Hindlimb muscle (tissue), 1 donor: Measurements from ENCODE around the gene MBOAT7. TPM values are rescaled to one million over a fixed set of nuclear protein-coding genes. Genes with fewer than 3 reads are reported as not detected.
"Not testable (repeated sequence)": the region's sequence is repeated elsewhere in the genome, so short reads cannot be mapped to it uniquely, and the experiment has no call there.

Source experiments
- DNase-seq: peaks from one replicate; pipeline ENCODE4 v3.0.0-alpha.2; 2013
- polyA plus RNA-seq: library from polyadenylated mRNA; unstranded; fragments of 120-200 nt; gene quantifications from one replicate; pipeline ENCODE4 v1.2.1, GENCODE V29; 2013; ENCODE audit not compliant: insufficient read length

The MBOAT7 gene
- polyA plus RNA-seq, 1 donor, result 28.9 TPM

DNA sequence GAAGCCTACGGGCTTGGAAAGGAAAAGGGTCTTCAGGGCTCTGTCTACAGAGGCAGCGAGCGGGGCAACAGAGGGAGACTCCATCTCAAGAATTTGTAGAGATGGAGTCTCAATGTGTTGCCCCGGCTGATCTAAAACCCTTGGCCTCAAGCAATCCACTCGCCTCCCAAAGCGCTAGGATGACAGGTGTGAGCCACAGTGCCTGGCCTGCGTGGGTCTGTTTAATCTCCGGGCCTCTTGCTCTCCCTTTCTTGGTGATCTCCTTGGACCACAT is 19.3 kb upstream of the MBOAT7 start:
- DNase-seq, result no peak

DNA sequence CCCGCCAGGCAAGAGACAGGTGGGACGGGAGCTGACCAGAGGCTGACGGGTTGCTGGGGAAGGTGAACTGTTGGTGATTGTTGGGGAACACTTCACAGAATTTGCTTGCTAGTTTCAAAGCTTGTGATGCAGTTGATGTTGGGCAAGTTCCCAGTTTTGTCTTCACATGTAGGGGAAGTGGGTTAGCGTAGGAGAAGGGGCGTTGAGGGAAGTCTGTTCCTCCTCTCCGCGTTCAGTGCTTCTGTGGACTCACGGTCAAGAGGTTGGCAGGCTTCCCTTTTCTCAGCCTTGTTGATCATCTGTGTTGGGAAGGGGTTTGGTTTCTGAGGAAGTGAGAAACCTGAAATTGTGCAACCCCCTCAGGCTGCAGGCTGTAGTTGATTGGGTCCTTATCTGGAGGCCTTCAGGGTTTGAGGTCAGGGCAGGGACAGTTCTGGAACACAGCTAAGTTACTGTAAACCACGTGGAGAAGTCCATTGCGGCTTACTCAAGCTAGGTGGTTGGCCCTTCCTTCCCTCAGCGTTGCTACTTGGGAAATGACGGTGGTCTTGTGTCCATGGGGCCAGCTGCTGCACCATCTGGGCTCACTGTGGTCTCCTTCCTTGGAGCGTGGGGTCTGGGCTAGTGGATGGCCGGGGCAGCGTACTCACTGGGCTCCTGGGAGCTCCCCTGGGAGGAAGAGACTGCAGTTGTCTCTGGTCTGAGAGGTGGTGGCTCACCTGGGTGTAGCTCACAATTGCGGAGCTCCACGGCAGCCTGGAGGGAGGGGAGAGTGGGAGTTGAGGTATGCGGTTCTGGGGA is 18.8 kb upstream of the MBOAT7 start:
- DNase-seq, result peak; percentile 65

DNA sequence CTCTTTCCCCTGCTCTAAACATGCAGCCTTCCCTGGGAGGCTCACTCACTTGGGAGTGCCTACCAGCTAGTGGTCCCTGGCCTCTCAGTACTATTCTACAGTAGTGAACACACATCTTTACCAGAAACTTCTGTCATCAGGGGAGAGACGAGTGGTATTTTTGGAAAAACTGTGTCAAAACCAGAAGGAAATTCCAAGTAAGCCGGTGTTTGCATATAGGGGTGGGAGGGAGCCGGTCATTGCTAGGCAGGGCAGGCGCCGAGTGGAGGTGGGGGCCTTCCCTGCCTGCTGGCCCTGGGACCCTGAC is 18.2 kb upstream of the MBOAT7 start:
- no peak for DNase-seq

- not testable (repeated sequence) for DNase-seq
These were observed 17.8 kb upstream of the MBOAT7 start for GRCh38 chr19:54207193-54207592.

DNA sequence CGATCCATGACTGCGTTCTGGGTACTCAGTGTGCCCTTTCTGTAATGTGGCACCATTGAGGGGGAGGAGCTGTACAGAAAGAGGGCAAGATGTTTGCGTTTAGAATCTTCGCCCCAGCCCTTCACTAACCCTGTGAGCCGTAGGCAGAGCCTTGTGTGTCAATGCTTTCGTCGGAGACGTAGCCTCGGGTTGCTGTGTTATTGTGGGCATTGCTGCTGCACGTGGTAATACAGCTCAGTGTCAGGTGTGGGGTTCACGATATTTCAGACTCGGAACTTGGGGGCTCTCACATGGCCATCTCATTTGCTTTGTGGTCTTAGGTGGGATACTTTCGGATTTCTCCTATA is 17.4 kb upstream of the MBOAT7 start:
- no peak for DNase-seq

DNA sequence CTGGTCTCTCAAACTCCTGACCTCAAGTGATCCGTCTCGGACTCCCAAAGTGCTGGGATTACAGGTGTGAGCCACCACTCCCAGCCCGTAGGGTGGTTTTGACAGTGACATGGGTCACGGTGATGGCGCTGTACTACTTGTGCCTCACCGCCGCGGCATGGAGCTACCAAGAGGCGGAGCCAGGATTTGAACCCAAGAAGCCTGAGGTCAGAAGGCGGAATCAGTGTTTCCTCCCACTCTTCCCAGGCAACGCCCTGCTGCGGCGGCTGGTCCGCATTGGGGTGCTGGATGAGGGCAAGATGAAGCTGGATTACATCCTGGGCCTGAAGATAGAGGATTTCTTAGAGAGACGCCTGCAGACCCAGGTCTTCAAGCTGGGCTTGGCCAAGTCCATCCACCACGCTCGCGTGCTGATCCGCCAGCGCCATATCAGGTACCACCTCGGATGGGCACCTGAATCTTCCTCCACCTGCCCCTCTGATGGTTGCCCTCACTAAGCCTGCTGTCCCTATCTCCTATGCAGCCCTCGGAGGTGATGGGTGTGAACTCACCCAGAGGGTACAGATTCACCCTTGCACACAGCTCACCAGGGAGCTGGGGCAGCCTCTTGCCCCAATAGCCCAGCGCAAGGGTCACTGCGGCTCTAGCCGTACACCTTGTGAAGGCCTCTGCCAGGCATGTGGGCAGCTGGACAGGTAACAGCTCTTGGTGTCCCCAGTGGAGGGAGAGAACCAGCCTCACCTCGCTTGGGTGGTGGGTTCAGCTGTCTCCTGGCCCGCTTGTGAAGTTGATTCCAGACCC is 16.9 kb upstream of the MBOAT7 start:
- DNase-seq, result no peak

GRCh38 chr19:54204767-54205468 is 15.5 kb upstream of the MBOAT7 start:
- no peak for DNase-seq

- DNase-seq, result no peak
These were observed 13.8 kb upstream of the MBOAT7 start for GRCh38 chr19:54203151-54203611.

GRCh38 chr19:54201980-54202379 is 12.6 kb upstream of the MBOAT7 start:
- DNase-seq, result no peak

GRCh38 chr19:54201172-54201701 is 11.9 kb upstream of the MBOAT7 start:
- DNase-seq, result no peak

- DNase-seq, result no peak
These were observed 10.0 kb upstream of the MBOAT7 start for GRCh38 chr19:54199401-54199800.

DNA sequence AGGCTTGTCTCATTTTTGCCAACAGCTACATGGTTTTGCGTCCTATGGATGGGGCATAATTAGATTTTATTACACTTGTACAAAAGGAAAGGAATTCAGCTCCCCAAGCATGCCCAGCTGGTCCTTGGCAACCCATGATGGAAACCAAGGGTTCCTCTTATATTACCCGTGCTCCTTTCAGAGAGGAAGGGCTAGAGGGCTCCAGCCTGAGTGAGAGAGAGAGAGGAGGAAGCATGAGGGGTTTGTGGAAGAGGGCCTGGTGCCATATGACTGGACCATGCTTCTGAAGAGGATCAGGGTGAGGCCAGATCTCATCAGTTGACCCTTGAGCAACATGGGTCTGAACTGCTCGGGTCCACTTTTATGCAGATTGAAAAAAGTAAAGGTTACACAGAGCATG is 7.7 kb upstream of the MBOAT7 start:
- DNase-seq, result no peak

- no peak for DNase-seq
These were observed 7.2 kb upstream of the MBOAT7 start for GRCh38 chr19:54196536-54196935.

- DNase-seq, result not testable (repeated sequence)
These were observed 5.1 kb upstream of the MBOAT7 start for GRCh38 chr19:54194463-54194862.

GRCh38 chr19:54193011-54193410 is 3.6 kb upstream of the MBOAT7 start:
- DNase-seq, result no peak

GRCh38 chr19:54191811-54192453 is 2.6 kb upstream of the MBOAT7 start:
- no peak for DNase-seq

- DNase-seq, result peak; percentile 92
These were observed 1.8 kb upstream of the MBOAT7 start, which contains the start of gene TSEN34 for GRCh38 chr19:54191011-54191810. Gene TSEN34 (plus strand): TSS chr19:54191308. CDS start chr19:54191365, 57 bp downstream.

DNA sequence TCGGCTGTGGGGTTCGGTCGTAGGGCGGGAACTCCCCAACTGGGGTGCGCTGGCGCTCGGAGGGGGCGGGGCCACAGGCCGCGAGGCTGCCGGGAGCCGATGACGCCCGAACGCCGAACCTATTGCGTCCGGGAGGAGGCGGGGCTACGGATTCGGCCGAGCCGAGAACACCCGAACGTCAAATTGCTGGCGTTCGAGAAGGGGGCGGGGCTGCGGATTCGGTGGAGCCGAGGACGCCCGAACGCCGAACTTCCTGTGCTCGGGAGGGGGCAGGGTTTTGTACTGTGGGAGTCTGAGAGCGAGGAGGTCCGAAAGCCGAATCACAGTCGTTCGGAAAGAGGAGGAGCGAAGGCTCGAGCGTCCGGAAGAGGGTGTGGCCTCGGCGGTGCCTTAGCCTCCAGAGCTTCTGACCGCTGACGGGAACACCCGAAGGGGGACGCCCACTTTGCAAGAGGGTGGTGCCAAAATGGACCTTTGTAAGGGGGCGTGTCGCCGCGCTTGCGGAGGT is 1.2 kb upstream of the MBOAT7 start:
- peak; percentile 100 for DNase-seq

GRCh38 chr19:54189735-54190502 is 539 bp upstream of the MBOAT7 start:
- DNase-seq, result peak; percentile 100

DNA sequence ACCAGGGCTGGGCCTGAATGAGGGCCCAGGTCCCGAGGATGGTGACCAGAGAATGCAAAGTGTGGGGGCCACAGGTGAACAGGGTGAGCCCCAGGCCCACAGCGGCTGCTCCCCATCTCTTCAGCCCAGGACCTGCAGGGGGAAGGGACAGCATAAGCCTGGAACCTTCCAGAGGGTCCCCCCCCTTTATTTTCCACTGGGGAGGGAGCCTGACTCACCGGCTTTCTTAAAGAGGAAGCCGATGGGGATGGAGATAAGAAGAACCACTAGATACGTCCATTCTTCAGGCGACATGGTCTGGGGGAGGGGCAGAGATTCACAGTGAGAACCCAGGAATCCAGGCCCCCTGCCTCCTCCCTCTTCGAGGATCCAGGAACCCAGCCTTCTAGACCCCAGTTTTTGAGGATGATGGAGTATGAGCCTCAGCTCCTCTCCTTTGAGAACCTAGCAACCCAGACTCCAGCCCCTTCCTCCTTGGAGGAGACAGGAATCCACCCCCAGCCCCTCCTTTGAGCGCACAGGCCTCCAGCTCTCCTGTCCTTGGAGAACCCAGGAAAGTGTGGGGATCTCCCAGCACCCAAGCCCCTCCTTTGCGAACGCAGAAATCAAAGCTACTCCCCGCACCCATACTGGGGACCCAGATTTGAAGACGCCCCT is 1.0 kb downstream of the MBOAT7 start:
- no peak for DNase-seq
